GM19395 (cell line): ENCODE results near the gene HSD17B2.
"Not testable (repeated sequence)": the region's sequence is repeated elsewhere in the genome, so short reads cannot be mapped to it uniquely, and the experiment has no call there.

ENCODE experiments used
- ATAC-seq: cut with Tn5 transposase; IDR thresholded peaks from one replicate; pipeline ENCODE4 v1.9.1; 2021; ENCODE audit warnings: mild to moderate bottlenecking, moderate library complexity; ENCODE audit not compliant: unreplicated experiment

The HSD17B2 gene, protein sequence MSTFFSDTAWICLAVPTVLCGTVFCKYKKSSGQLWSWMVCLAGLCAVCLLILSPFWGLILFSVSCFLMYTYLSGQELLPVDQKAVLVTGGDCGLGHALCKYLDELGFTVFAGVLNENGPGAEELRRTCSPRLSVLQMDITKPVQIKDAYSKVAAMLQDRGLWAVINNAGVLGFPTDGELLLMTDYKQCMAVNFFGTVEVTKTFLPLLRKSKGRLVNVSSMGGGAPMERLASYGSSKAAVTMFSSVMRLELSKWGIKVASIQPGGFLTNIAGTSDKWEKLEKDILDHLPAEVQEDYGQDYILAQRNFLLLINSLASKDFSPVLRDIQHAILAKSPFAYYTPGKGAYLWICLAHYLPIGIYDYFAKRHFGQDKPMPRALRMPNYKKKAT

GRCh38 chr16:82034981-82035612 lies at the start of gene HSD17B2:
TSS of gene HSD17B2 (plus strand) at chr16:82035253. CDS start at chr16:82035425, 172 bp downstream.
- ATAC-seq = no peak

DNA sequence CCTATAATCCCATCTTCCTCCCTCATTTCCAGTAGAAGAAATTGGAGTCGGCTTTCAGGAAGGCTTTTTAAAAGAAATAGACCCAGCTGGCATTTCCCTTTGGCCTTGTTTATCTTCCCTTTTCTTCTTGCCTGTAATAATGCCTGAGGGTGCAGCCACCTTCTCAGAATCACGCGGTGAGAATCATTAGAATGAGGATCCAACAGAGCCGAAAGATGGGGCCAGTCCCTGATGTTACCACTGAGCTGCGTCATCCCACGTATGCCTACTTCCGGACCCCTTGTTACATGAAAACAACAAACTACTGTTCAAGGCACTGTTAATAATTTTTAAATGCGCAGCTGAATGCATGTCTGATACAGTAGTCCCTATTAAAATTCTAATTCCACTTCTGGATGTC lies 47.9 kb upstream of the HSD17B2 start:
- no peak for ATAC-seq

GRCh38 chr16:81987706-81988105 lies 47.3 kb upstream of the HSD17B2 start:
- ATAC-seq = no peak

GRCh38 chr16:81992859-81993258 lies 42.2 kb upstream of the HSD17B2 start:
- no peak for ATAC-seq

- ATAC-seq = no peak
Observed at GRCh38 chr16:81994485-81994884, 40.6 kb upstream of the HSD17B2 start.

DNA sequence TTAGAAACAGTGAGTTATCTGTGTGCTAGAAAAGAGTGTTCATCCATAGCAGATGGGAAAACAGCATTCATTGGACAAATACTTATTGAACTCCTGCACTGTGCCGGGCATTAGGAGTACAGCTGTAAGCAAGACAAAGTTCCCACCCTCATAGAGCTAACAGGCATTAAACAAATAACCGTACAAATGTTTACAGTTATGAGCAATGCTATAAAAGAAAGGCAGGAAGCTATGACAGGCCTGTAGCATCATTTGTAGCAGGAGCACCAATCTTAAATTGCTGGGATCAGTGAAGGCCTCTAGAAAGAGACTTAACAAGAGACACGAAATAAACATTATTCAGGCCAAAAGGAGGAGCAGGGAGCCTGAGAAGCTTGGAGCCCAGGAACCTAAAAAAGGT lies 39.4 kb upstream of the HSD17B2 start:
- no peak for ATAC-seq

DNA sequence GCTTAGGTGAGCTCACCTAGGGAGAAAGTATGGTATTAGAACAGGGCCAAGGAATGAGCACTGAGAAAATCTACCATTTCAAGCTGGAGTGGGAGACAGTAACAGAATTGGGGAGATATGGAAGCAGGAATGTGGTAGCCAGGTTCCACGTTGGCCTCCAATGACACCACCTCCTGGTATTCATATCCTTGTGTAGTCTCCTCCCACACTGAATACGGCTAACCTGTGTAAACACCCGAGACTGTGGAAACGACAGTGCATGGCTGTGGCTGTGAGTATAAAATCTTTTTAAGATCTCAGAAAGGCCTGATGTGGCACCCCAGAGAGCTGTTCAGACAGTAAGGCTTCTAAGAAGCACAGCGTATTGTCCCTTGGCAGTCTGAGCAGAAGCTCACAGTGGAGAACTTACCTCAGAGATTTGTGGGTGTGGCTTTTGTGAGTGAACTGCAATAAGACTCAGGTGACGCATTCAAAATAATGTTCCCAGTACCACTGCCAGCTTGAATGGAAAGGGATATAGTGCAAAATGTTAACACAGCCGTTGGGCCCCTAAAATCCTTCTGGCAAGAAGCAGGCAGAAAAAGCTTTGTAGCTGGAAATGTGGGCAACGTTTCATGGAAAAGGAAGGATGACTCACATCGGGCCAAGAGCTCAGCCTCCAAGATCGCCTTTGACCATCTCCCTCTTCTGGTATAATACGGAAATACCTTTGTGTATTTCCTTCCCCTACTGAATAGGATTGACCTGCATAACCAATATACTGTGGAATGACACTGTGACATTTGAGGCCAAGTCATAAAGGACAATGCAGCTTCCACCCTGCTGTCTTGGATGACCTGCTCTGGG lies 38.2 kb upstream of the HSD17B2 start:
- no peak for ATAC-seq

DNA sequence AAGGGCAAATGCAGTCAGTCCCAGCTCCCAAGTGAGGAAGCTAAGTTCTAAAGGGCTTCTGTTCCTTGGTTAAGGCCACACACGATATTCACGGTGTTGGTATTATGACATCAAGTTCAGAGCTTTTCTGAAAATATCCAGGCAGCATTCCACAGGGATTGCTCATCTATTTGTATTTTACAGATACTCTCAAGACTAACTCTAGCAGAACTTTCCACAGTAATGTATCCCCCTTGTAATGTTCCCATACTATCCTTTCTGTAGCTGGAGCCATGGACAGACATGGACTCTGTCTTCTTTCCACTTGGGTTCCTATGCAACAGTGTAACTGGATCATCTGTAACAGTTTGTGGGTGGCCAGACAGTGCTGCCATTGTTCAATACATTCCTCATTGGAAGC lies 37.3 kb upstream of the HSD17B2 start:
- ATAC-seq = no peak

DNA sequence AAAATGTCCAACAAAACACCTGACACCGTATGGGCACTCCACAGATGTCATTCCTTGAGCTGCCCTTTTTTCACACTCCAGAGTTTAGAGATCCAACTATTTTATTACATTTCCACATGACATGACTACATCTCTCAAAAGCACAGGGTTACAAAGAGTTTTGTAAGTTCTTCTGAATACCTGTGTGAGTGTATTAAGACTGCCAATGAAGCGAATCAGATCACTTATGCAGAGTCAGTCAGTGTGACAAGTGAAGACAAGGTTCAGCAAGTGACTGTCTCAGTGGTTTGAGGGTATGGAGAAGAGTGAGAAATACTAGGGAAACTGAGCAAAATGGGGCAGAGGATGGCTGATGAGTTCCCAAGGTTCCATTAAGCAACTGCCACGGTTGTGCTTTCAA lies 32.2 kb upstream of the HSD17B2 start:
- ATAC-seq = no peak

DNA sequence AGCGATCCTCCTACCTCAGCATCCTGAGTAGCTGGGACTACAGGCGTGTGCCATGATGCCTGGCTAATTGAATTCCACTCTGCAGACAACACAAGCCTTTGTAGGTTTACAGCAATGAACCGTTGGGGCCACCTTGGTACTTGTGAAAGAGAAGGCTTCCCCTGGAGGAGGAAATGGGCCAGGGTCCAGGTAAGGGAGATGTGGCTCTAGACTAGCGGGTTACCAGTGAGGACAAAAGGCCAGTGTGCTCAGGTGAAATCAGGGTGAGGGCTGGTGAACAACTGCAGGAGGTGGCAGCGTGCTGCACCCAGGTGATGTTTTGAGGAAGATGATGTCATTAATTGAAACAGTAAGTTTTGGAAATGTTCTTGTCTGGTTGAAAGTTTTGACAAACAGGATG lies 30.5 kb upstream of the HSD17B2 start:
- no peak for ATAC-seq

- no peak for ATAC-seq
Observed at GRCh38 chr16:82005027-82005830, 29.8 kb upstream of the HSD17B2 start.

- no peak for ATAC-seq
Observed at GRCh38 chr16:82006036-82006435, 29.0 kb upstream of the HSD17B2 start.

DNA sequence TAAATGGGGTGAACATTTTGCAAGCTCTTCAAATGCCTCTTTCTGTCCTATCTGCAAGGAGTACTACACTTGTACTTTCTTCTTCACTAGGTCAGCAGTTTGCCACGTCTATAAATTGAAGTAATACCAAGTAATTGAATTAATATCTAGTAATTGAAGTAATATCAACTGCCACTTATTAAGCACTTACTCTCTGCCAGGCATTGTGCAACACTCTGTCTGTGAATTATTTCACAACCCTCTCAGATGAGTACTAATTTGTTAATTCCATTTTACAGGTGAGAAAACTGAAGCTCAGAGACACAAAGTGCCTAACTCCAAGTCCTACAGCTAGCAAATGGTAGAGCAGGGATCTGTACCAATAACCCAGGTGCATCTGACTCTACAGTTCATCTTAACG lies 27.9 kb upstream of the HSD17B2 start:
- ATAC-seq = no peak

DNA sequence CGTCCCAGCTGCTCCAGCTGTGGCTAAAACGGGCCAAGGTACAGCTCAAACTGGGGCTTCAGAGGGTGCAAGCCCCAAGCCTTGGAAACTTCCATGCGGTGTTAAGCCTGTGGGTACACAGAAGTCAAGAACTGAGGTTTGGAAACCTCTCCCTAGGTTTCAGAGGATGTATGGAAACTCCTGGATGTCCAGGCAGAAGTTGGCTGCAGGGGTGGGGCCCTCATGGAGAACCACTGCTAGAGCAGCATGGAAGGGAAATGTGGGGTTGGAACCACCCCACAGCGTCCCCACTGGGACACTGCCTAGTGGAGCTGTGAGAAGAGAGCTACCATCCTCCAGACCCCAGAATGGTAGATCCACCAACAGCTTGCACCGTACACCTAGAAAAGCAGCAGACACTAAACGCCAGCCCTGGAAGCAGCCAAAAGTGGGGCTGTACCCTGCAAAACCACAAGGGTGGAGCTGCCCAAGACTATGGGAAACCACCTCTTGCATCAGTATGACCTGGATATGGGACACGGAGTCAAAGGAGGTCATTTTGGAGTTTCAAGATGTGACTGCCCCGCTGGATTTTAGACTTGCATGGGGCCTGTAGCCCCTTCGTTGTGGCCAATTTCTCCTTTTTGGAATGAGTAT lies 26.0 kb upstream of the HSD17B2 start:
- ATAC-seq = no peak

DNA sequence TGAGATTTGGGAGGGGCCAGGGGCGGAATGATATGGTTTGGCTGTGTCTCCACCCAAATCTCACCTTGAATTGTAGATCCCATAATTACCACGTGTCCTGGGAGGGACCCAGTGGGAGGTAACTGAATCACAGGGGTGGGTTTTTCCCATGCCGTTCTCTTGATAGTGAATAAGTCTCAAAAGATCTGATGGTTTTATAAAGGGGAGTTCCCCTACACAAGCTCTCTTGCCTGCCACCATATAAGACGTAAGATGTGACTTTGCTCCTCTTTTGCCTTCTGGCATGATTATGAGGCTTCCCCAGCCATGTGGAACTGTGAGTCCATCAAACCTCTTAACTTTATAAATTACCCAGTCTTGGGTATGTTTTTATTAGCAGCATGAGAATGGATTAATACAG lies 25.3 kb upstream of the HSD17B2 start:
- not testable (repeated sequence) for ATAC-seq

GRCh38 chr16:82010649-82011048 lies 24.4 kb upstream of the HSD17B2 start:
- ATAC-seq = no peak

DNA sequence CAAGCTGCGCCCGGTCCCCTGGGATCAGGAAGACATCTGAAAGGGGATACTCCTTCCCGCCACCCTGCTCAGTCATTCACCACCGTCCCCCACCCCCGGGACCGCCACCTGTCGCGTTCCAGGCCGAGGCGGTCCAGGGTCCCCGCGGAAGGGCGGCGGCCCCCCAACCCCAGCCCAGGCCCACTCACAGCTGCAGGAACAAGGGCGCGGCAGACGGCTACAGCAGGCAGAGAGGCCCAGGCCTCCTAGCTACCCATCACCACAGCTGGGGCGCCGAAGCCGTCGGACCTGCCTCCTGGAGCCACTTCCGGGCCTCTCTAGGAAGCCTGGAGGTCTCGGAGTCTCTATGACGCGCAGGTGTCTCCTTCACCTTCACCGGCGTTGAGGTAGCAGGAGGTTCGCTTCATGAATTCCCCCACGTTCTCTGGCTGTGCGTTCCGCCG lies 23.8 kb upstream of the HSD17B2 start, which contains the start of gene SDR42E1:
Gene SDR42E1 (minus strand): TSS at position 272 of the 443 bp plus-strand sequence. CDS start 10,612 bp downstream, outside the sequence.
- ATAC-seq = peak; percentile 85

- no peak for ATAC-seq
Observed at GRCh38 chr16:82013139-82013538, 21.9 kb upstream of the HSD17B2 start.

- ATAC-seq = no peak
Observed at GRCh38 chr16:82016263-82016662, 18.8 kb upstream of the HSD17B2 start.

GRCh38 chr16:82016964-82017363 lies 18.1 kb upstream of the HSD17B2 start:
- no peak for ATAC-seq
